ENCODE measurements around the gene CDK11A. TPM values are rescaled to one million over a fixed set of nuclear protein-coding genes. Genes with fewer than 3 reads are reported as not detected.
"Not testable (repeated sequence)": the region's sequence is repeated elsewhere in the genome, so short reads cannot be mapped to it uniquely, and the experiment has no call there.

The CDK11A gene
- total and polyA plus RNA-seq, 5 donors from 2014 or later = 10.2 to 212 (median 15.6) TPM

- no peaks in the 10 kb centered on the region for H3K9me3 ChIP-seq (ENCODE audit: control insufficient read depth in 2 of 2, low read length in 2 of 2)
- H3K36me3 ChIP-seq (ENCODE audit: control insufficient read depth, insufficient read depth, low read length) = peaks cover 10% of the 10 kb centered on the region
- Mint-ChIP-seq H3K27ac (no peak overlapping the region), H3K27me3 (no peaks in the 10 kb centered on the region), H3K36me3 (no peaks in the 10 kb centered on the region), H3K4me1 (peaks cover 0 to 7% (median 1%) of the 10 kb centered on the region in 4 donors), H3K9me3 (no peaks in the 10 kb centered on the region), H3K4me3 (no peak overlapping the region)
- ATAC-seq (ENCODE audit: low read depth in 2 of 2) = no peak
- H3K27me3 ChIP-seq (ENCODE audit: control insufficient read depth, insufficient read depth, low read length) = no peaks in the 10 kb centered on the region
- no peak overlapping the region for H3K4me3 ChIP-seq (ENCODE audit: low read depth, low read length)
- H3K4me1 ChIP-seq (ENCODE audit: control insufficient read depth, insufficient read depth, low read length, poor library complexity, severe bottlenecking) = no peaks in the 10 kb centered on the region
- no peak overlapping the region for H3K27ac ChIP-seq (ENCODE audit: insufficient read depth, low read length, poor library complexity, severe bottlenecking)
- no peak for DNase-seq
These were observed 28.8 kb upstream of the CDK11A start for GRCh38 chr1:1752636-1753606.

GRCh38 chr1:1752190-1752589 is 28.0 kb upstream of the CDK11A start:
- Mint-ChIP-seq H3K4me1 (peaks cover 0 to 7% (median 1%) of the 10 kb centered on the region in 4 donors), H3K4me3 (no peak overlapping the region), H3K36me3 (no peaks in the 10 kb centered on the region), H3K9me3 (no peaks in the 10 kb centered on the region), H3K27ac (no peak overlapping the region), H3K27me3 (no peaks in the 10 kb centered on the region)
- DNase-seq = no peak
- Histone ChIP-seq H3K36me3 (ENCODE audit: control insufficient read depth, insufficient read depth, low read length) (peaks cover 10% of the 10 kb centered on the region), H3K27ac (ENCODE audit: insufficient read depth, low read length, poor library complexity, severe bottlenecking) (no peak overlapping the region), H3K27me3 (ENCODE audit: control insufficient read depth, insufficient read depth, low read length) (no peaks in the 10 kb centered on the region), H3K9me3 (ENCODE audit: control insufficient read depth in 2 of 2, low read length in 2 of 2) (no peaks in the 10 kb centered on the region), H3K4me1 (ENCODE audit: control insufficient read depth, insufficient read depth, low read length, poor library complexity, severe bottlenecking) (no peaks in the 10 kb centered on the region), H3K4me3 (ENCODE audit: low read depth, low read length) (no peak overlapping the region)
- no peak for ATAC-seq (ENCODE audit: low read depth in 2 of 2)

DNA sequence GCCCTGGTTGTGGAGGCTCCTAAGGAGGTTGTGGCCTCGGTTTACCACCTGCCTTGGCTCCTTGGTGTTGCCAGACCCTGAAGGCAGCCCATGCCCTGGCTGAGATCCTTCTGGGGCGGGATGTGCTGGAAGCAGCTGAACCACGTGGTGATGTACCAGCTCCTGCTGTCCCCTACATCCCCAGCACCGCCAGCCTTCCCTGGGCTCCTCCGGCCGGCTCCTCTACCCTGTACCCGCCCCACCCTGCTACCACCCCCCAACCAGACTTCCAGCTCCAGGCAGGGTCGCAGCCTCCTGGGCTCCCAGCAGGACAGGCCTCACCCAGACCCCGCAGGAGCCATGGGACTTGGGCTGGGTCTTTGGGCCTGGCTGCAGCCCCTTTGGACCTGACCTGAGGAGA is 25.8 kb upstream of the CDK11A start:
- DNase-seq = not testable (repeated sequence)

DNA sequence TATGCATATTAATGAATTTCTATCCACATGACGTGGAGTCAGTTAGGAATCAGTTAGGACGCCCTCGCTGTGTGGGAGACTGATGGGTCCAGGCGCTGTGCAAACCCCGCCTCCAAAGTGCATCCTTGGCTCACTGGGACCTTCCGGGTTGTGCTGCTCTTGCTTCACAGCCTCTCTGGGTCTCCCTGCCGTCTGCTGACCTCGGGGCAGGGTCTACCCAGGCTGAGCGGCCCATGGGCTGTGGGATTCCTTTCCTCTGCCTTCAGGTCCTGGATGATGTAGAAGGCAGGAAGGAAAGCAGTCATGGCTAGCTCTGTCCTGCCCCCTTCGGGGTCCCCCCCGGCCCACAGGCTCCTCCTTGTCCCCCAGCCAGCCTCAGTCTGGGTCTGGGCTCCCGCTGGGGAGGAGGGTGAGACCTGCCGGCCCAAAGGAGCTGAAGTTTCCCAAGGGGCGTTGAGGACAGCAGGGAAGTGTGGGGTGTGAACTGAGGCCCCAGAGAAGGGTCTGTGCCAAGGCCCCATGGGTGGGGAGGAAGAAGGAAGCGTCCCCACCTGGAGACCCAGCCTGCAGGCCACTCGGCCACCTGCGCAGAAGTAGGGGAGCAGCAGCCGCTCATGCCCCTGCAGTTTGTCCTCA is 24.6 kb upstream of the CDK11A start:
- H3K4me3 ChIP-seq (ENCODE audit: low read depth, low read length) = no peak overlapping the region
- Mint-ChIP-seq H3K9me3 (no peaks in the 10 kb centered on the region), H3K27ac (peak overlapping the region in 2 of 3 donors; percentile 25 to 73), H3K36me3 (no peaks in the 10 kb centered on the region), H3K4me3 (peak overlapping the region; percentile 6 to 44 (median 30)), H3K27me3 (no peaks in the 10 kb centered on the region), H3K4me1 (peaks cover 0 to 7% (median 1%) of the 10 kb centered on the region in 4 donors)
- H3K9me3 ChIP-seq (ENCODE audit: control insufficient read depth in 2 of 2, low read length in 2 of 2) = no peaks in the 10 kb centered on the region
- no peak overlapping the region for H3K27ac ChIP-seq (ENCODE audit: insufficient read depth, low read length, poor library complexity, severe bottlenecking)
- no peak for ATAC-seq (ENCODE audit: low read depth in 2 of 2)
- H3K27me3 ChIP-seq (ENCODE audit: control insufficient read depth, insufficient read depth, low read length) = no peaks in the 10 kb centered on the region
- no peak for DNase-seq
- H3K4me1 ChIP-seq (ENCODE audit: control insufficient read depth, insufficient read depth, low read length, poor library complexity, severe bottlenecking) = no peaks in the 10 kb centered on the region
- H3K36me3 ChIP-seq (ENCODE audit: control insufficient read depth, insufficient read depth, low read length) = peaks cover 5% of the 10 kb centered on the region

More for the DNA sequence above, 25.8 kb upstream of the CDK11A start:
- H3K4me1 ChIP-seq (ENCODE audit: control insufficient read depth, insufficient read depth, low read length, poor library complexity, severe bottlenecking); H3K36me3 ChIP-seq (ENCODE audit: control insufficient read depth, insufficient read depth, low read length); ATAC-seq (ENCODE audit: low read depth in 2 of 2); H3K27me3 ChIP-seq (ENCODE audit: control insufficient read depth, insufficient read depth, low read length); H3K4me3 Mint-ChIP-seq; H3K9me3 ChIP-seq (ENCODE audit: control insufficient read depth in 2 of 2, low read length in 2 of 2); H3K27ac Mint-ChIP-seq; H3K27ac ChIP-seq (ENCODE audit: insufficient read depth, low read length, poor library complexity, severe bottlenecking); H3K4me3 ChIP-seq (ENCODE audit: low read depth, low read length); H3K27me3 Mint-ChIP-seq; H3K4me1 Mint-ChIP-seq; H3K9me3 Mint-ChIP-seq; H3K36me3 Mint-ChIP-seq: not testable (repeated sequence)

DNA sequence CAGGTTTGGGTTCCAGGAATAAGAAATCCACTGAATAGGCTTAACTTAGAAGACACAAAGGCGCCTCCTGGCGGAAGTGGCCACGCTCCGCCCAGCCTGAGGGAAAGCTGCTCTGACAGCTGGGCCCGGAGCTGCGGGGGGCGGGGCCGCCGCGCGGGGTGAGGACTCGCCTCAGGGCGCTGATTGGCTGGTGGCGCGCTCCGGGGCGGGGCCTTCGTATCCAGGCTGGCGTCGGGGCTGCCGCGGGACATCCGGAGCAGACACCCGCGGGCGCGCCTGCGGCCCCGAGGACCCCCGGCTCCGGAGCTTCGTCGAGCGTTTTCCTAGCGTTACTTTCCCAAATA is 22.4 kb upstream of the CDK11A start:
- H3K4me3 ChIP-seq (ENCODE audit: low read depth, low read length); H3K36me3 Mint-ChIP-seq; H3K36me3 ChIP-seq (ENCODE audit: control insufficient read depth, insufficient read depth, low read length); H3K9me3 Mint-ChIP-seq; H3K27me3 ChIP-seq (ENCODE audit: control insufficient read depth, insufficient read depth, low read length); DNase-seq; H3K4me1 ChIP-seq (ENCODE audit: control insufficient read depth, insufficient read depth, low read length, poor library complexity, severe bottlenecking); H3K27me3 Mint-ChIP-seq; H3K9me3 ChIP-seq (ENCODE audit: control insufficient read depth in 2 of 2, low read length in 2 of 2): not testable (repeated sequence)
- Mint-ChIP-seq H3K27ac (peak overlapping the region in 1 of 3 donors; percentile 99), H3K4me1 (peaks cover 4 to 15% (median 5%) of the 10 kb centered on the region in 4 donors), H3K4me3 (peak overlapping the region in 3 of 4 donors; percentile 61 to 80 (median 64))
- peak overlapping the region; percentile 90 for H3K27ac ChIP-seq (ENCODE audit: insufficient read depth, low read length, poor library complexity, severe bottlenecking)
- peak; percentile 71 to 77 for ATAC-seq (ENCODE audit: low read depth in 2 of 2)

- DNase-seq (peak; percentile 74 to 94 (median 83)), ATAC-seq (ENCODE audit: low read depth in 2 of 2) (peak; percentile 73 to 77)
- Mint-ChIP-seq H3K27ac (peak overlapping the region; percentile 59 to 99 (median 78)), H3K4me3 (peak overlapping the region; percentile 61 to 83 (median 74)), H3K4me1 (peaks cover 4 to 15% (median 5%) of the 10 kb centered on the region in 4 donors)
- not testable (repeated sequence) for H3K36me3 Mint-ChIP-seq; H3K36me3 ChIP-seq (ENCODE audit: control insufficient read depth, insufficient read depth, low read length); H3K4me3 ChIP-seq (ENCODE audit: low read depth, low read length); H3K9me3 Mint-ChIP-seq; H3K27me3 ChIP-seq (ENCODE audit: control insufficient read depth, insufficient read depth, low read length); H3K27me3 Mint-ChIP-seq; H3K4me1 ChIP-seq (ENCODE audit: control insufficient read depth, insufficient read depth, low read length, poor library complexity, severe bottlenecking); H3K9me3 ChIP-seq (ENCODE audit: control insufficient read depth in 2 of 2, low read length in 2 of 2)
- peak overlapping the region; percentile 90 for H3K27ac ChIP-seq (ENCODE audit: insufficient read depth, low read length, poor library complexity, severe bottlenecking)
These were observed 21.8 kb upstream of the CDK11A start for GRCh38 chr1:1745651-1746565.

- not testable (repeated sequence) for H3K36me3 ChIP-seq (ENCODE audit: control insufficient read depth, insufficient read depth, low read length); H3K27ac ChIP-seq (ENCODE audit: insufficient read depth, low read length, poor library complexity, severe bottlenecking); H3K4me1 Mint-ChIP-seq; H3K36me3 Mint-ChIP-seq; H3K27me3 ChIP-seq (ENCODE audit: control insufficient read depth, insufficient read depth, low read length); DNase-seq; ATAC-seq (ENCODE audit: low read depth in 2 of 2); H3K9me3 ChIP-seq (ENCODE audit: control insufficient read depth in 2 of 2, low read length in 2 of 2); H3K27me3 Mint-ChIP-seq; H3K4me1 ChIP-seq (ENCODE audit: control insufficient read depth, insufficient read depth, low read length, poor library complexity, severe bottlenecking); H3K9me3 Mint-ChIP-seq; H3K4me3 ChIP-seq (ENCODE audit: low read depth, low read length); H3K27ac Mint-ChIP-seq
- peak overlapping the region in 3 of 4 donors; percentile 46 to 95 (median 51) for H3K4me3 Mint-ChIP-seq
These were observed 18.4 kb upstream of the CDK11A start for GRCh38 chr1:1742529-1742928.

Measured in CD4-positive, CD25-positive, alpha-beta regulatory T cell (primary cell).